GM21717 (cell line): ENCODE measurements around the gene RNU1-2.
"Not testable (repeated sequence)": the region's sequence is repeated elsewhere in the genome, so short reads cannot be mapped to it uniquely, and the experiment has no call there.

Source experiments
- ATAC-seq: cut with Tn5 transposase; IDR thresholded peaks from one replicate; pipeline ENCODE4 v1.9.1; 2021; ENCODE audit warnings: mild to moderate bottlenecking, moderate library complexity; ENCODE audit not compliant: unreplicated experiment

The RNU1-2 gene

DNA sequence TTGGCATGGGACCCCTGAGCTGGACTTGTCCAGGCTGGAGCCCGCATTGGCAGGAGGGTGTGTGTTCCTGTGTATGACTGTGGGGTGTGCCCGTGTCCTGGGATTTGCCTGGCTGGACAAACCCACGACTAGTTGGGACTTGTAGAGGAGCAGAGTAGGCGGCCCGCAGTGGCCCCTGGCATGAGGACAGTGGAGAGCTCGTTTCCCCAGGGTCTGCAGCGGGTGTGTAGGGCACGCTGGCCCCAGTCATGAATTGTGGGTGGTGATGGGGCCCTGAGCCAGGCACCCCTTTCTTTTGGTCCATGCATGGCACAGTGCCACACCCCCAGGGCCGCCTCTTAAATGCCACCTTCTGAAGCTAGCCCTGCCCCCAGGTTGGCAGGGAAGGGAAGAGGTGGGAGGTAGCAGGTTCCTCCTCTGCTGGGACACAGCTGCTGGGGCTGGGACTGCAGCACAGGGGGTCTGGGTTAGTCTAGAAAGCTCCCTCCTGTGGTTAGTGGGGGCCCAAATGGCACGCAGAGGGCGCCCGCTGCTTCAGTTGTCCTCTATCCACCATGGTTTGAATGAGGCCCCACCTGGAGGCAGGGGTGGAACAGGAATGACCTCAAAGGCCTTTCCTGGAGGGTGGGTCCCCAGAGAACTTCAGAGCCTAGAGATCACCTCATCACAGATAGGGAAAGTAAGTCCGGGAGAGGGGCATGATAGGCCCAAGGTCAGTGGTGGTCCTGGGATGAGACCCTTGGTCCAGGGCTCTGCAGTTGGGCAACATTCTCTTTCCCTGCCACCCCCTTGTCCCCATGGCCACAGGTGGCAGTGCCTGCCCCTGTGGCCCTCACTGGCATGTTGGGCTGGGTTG is 30.1 kb downstream of the RNU1-2 start:
- no peak for ATAC-seq

DNA sequence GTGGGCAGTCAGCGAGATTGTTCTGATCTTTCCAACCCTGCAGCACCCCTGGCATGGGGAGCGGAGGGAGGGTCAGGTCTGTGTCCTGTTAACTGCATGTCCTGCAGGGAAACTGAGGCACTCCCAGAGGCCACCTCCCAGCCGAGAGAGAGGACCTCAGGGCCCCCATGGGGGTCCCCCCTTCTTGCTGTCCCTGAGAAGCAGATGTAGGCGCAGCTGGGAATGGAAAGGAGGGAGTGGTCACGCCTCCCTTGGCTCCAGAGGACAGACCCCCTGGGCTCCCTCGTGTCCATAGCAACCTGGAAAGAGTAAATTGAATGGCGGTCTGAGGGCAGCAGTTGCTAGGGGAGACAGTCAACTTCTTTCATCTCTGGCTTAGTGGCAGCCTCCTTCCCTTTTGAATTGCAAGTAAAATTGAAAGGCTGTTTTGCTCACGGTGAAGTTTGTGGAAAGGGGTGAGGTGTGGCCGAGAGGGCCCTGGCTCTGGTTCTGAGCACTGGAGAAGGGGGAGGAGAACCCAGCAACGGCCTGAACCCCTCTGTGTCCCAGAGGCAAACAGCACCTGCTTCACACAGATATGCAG is 30.8 kb downstream of the RNU1-2 start:
- no peak for ATAC-seq

DNA sequence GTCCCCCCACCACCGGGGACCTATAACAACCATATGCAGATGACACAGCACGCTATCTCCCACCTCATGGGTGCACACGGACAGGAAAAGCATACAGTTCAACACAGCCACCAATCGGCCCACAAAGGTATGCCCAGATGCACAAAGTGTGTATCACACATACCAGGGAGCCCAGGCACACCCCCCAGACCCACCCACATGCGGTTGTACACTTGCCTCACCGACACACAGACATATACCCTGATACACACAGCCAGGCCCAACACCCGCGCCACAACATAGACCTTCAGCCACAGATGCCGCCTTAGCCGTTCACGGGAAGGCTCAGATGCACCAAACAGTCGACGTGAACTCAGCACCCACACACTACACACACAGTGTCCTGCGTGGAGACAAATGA is 31.5 kb downstream of the RNU1-2 start:
- ATAC-seq: no peak

DNA sequence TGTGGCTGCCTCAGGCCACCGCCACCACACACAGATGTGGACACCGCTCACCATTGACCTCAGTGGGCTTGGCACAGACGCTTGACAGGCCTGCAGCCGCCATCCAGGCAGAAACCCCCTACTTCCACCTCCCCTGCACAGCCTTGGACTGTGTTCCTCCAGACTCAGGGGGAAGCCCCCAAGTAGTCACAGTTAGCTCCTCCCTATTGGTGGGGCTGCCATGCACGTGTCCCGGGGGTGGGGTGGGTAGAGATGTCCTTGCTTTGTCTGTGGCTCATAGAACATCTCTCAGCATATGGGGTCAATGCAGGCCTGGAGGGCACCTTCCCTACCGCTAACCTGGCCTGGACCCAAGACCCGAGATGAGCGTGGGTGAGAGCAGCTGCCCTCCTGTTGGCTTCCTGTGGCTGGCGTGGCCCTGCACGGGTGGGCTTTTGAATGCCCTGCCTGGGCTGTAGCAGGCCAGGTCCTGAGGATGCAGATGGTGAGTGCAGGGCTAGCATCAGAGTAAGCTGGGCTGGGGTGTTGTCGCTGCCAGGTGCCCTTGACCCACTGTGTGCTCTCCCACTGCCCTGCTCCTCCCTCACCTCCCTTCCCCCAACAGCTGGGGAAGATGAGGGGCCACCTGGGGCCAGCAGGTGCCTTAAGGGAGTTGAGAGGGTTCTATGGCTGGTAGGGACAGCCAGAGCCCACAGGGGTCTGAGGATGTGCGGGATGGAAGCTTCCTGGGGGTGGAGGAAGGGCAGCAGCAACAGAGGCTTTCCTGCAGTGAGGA is 32.1 kb downstream of the RNU1-2 start:
- no peak for ATAC-seq

DNA sequence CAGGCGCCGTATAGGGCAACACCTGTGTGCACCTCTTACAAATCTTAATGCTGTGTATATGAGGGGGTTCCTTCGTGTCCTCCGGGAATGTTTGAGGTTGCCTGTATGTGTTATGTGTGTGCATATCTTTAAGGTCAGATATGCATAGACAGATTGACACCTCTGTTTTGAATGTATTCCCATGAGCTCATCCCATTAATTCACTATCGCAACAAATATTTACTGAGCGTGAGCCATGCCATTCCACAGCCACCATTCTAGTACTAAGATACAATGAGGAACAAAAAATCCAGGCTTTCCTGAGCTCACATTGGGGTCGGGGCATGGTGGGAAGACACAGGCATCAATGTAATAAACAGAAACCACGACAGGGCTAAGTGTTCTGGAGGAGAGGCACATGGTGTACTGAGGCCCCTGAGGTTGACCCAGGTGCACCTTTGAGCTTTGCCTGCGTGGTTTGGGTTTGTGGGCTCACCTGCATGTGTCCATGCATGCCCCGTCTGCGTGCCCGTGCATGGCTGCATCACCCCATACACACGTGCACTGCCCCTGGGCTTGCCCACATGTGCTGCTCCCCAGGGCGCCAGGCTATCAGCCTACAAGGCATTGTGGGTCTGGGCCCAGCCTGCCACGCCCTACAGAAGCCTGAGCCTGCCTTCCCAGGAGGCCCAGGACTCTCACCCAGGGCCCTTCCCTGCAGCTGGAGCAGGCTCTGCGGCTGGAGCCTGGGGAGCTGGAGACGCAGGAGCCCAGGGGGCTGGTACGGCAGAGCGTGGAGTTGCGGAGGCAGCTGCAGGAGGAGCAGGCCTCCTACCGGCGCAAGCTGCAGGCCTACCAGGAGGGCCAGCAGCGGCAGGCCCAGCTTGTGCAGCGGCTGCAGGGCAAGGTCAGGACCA is 33.6 kb downstream of the RNU1-2 start:
- not testable (repeated sequence) for ATAC-seq

DNA sequence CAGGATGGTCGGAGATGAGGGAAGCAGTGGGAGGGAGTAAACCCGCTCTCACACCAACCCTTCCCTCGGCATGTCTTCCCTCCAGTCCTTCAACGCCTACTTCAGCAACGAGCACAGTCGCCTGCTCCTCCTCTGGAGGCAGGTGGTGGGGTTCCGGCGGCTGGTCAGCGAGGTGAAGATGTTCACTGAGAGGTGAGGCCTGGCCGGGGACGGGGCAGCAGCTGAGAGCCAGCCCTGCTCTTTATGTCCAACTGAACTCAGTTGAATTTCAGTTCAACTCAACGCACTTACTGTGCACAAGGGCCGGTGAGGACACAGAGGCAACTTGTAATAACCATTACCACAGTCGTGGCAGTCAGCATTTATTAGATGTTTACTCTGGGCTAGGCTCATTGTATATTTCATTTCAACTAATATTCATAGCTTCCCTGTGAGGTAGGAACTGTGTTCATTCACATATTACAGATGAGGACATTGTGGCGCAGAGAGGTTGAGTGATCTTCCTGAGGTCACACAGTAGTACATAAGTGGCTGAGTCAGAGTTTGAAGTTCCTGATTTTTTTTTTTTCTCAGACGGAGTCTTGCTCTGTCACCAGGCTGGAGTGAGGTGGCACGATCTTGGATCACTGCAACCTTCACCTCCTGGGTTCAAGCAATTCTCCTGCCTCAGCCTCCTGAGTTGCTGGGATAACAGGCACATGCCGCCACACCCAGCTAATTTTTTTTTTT is 35.6 kb downstream of the RNU1-2 start:
- ATAC-seq: not testable (repeated sequence)

DNA sequence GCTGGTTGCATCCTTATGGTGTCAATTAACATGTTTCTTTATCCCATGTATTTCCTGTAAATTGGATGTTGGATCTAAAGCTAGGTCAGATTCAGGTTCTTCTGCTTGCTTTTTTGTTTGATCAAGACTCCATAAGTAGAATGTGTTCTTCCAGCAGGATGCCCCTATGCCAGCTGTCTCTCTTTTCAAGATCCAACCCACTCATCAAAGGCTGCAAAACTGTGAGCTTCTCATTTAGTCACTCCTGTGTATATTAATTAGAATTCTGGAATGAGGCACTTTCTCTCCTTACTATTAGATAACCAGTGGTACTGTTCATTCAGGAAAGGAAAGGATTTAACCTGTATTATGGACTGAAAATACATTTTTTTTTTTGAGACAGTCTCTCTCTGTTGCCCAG is 38.2 kb downstream of the RNU1-2 start:
- ATAC-seq: not testable (repeated sequence)

DNA sequence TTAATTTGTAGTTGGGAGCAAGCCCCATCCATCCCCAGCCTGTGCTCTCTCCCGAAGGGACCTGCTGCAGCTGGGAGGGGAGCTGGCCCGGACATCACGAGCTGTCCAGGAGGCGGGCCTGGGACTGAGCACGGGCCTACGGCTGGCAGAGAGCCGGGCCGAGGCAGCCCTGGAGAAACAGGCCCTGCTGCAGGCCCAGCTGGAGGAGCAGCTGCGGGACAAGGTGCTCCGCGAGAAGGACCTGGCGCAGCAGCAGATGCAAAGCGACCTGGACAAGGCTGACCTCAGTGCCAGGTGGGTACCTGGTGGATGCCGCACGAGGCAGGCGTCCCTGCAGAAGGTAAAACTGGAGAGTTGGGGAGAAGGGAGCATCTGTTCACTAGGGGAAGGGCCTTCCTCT is 40.8 kb downstream of the RNU1-2 start:
- ATAC-seq: not testable (repeated sequence)

DNA sequence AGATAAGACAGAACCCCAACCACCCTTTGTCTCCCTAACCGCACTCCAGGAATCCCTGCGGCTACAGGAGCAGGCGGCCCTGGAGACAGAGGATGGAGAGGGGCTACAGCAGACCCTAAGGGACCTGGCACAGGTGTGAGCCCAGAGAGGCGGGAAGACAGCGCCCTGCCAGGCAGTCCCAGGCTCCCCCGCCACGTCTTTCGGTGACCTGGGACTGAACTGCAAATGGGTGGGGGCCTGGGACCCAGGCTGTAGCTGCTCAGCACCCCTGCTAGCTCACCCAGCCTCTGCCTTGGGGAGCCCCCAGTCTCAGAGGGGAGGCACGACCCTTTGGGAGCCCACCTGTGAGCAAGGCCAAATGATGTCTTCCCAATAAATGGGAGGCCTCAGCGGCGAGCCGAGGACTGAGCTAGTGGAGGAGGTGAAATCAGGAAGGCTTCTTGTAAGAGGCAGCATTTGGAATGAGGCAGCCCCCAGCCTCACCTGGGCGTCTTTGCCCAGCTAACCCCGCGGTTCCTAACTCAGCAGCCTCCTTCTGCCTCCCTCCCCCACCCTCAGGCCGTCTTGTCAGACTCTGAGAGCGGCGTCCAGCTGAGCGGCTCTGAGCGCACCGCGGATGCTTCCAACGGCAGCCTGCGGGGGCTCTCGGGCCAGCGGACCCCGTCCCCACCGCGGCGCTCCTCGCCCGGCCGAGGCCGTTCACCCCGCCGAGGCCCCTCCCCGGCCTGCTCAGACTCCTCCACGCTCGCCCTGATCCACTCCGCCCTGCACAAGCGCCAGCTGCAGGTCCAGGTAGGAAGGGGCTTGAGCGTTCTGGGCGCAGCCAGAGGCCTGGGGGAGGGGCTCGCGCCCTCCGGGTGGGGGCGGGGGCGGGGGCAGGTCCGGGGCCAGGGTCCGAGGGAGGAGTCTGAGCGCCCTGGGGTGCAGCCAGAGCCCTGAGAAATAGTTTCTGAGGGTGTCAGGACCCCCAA is 42.9 kb downstream of the RNU1-2 start:
- no peak for ATAC-seq

DNA sequence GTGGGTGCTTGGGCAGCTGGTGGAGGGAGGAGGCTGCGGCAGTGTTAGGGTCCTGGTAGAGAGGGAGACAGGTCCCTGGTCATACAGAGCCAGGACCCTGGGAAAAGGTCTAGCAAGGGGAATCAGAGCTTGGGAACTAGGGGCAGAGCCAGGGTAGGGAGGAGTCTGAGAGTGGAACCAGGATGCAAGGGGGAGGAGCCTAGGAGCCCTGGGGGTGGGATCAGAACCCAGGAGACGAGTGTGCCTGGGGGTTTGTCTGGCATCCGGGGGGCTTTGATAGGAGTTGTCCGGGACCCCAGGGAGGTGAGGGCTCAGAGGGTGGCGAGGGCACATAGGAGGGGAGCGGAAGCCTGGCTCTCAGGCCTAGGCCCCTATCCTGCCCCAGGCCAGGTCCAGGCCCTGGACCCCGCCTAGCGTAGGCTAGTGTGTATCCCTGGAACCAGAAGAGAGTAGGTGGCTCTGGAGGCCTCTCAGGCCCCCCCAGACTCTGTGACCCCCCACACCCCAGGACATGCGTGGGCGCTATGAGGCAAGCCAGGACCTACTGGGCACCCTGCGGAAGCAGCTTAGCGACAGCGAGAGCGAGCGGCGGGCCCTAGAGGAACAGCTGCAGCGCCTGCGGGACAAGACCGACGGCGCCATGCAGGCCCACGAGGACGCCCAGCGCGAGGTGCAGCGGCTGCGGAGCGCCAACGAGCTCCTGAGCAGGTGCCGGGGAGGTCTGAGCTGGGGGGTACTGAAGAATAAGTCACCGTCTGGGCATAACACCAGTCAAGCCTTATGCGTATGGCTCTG is 43.8 kb downstream of the RNU1-2 start:
- ATAC-seq: not testable (repeated sequence)

DNA sequence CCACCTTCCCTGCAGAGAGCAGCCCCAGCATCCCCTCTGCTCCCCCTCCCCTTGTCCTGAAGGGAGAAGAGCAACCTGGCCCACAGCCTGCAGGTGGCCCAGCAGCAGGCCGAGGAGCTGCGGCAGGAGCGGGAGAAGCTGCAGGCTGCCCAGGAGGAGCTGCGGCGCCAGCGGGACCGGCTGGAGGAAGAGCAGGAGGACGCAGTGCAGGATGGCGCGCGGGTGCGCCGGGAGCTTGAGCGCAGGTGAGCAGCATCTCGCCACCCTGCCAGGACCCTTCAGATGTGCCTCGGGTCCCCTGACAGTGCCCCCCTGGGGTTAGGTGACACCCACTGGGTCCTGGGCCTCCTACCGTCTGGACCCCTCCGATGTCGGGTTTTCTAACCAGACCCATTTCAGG is 48.3 kb downstream of the RNU1-2 start:
- ATAC-seq: no peak

DNA sequence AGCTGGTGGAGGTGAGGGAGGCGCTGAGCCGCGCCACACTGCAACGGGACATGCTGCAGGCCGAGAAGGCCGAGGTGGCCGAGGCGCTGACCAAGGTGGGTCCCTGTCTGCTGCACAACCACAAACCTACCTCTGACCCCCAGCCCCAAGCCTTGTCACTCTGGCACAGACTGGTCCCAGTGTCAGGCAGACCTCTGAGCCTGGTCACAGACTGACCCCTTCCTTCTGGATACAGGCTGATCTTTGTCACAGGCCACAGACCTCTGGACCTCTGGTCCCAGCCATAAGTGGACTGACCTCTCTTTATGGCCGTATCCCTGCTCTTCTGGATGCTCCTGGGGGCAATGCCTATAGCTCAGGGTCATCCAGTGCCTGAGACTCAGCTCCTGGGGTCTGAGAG is 49.7 kb downstream of the RNU1-2 start:
- not testable (repeated sequence) for ATAC-seq
